Activated T-cell treated with anti-CD3 and anti-CD28 coated beads for 48 hours (primary cell): ENCODE data around the gene SMAD9.
A peak's percentile ranks its signal among the peaks of the same experiment; 100 is the strongest.

Experiments used
- DNase-seq: peaks from one replicate; pipeline ENCODE4 v3.0.0-alpha.2; 2020; ENCODE audit warnings: low read depth

Gene SMAD9

GRCh38 chr13:36919833-36920615, at the start of gene SMAD9:
Gene SMAD9, minus strand, starts transcription at chr13:36920238. Its CDS starts 40,549 bp downstream, at chr13:36879689.
- peak; percentile 27 for DNase-seq

GRCh38 chr13:36966404-36966803, 46.4 kb upstream of the SMAD9 start:
- no peak for DNase-seq

- no peak for DNase-seq
Observed at GRCh38 chr13:36965767-36966166, 45.7 kb upstream of the SMAD9 start.

- no peak for DNase-seq
Observed at GRCh38 chr13:36959456-36960116, 39.5 kb upstream of the SMAD9 start.

- no peak for DNase-seq
Observed at GRCh38 chr13:36954542-36954941, 34.5 kb upstream of the SMAD9 start.

- no peak for DNase-seq
Observed at GRCh38 chr13:36950920-36951319, 30.9 kb upstream of the SMAD9 start.

GRCh38 chr13:36950330-36950729, 30.3 kb upstream of the SMAD9 start:
- DNase-seq, result no peak

GRCh38 chr13:36945078-36945477, 25.0 kb upstream of the SMAD9 start:
- no peak for DNase-seq

GRCh38 chr13:36925603-36926002, 5.6 kb upstream of the SMAD9 start:
- no peak for DNase-seq

- DNase-seq, result no peak
Observed at GRCh38 chr13:36924001-36924400, 4.0 kb upstream of the SMAD9 start.

- DNase-seq, result no peak
Observed at GRCh38 chr13:36921631-36922301, 1.7 kb upstream of the SMAD9 start.

GRCh38 chr13:36920616-36921185, 663 bp upstream of the SMAD9 start:
- DNase-seq, result no peak

- no peak for DNase-seq
Observed at GRCh38 chr13:36919171-36919832, 736 bp downstream of the SMAD9 start.

GRCh38 chr13:36918246-36919131, 1.5 kb downstream of the SMAD9 start:
- DNase-seq, result no peak

- DNase-seq, result no peak
Observed at GRCh38 chr13:36917311-36917710, 2.7 kb downstream of the SMAD9 start.

GRCh38 chr13:36915896-36916640, 4.0 kb downstream of the SMAD9 start:
- no peak for DNase-seq

GRCh38 chr13:36915106-36915505, 4.9 kb downstream of the SMAD9 start:
- no peak for DNase-seq

GRCh38 chr13:36914648-36915047, 5.4 kb downstream of the SMAD9 start:
- DNase-seq, result no peak

- no peak for DNase-seq
Observed at GRCh38 chr13:36913463-36913862, 6.6 kb downstream of the SMAD9 start.

- DNase-seq, result no peak
Observed at GRCh38 chr13:36912973-36913372, 7.1 kb downstream of the SMAD9 start.
